Stimulated activated CD4-positive, alpha-beta T cell treated with anti-CD3 and anti-CD28 coated beads, TNF-alpha, amount 100 ng/mL, for 1 hour (primary cell): ENCODE measurements around the gene PHKA2.

Source experiments
- DNase-seq, 3 donors: peaks; one replicate each; pipeline ENCODE4 v3.0.0-alpha.2; 2020; ENCODE audit warnings: low read depth in 3 of 3, low spot score in 1 of 3

Gene PHKA2

DNA sequence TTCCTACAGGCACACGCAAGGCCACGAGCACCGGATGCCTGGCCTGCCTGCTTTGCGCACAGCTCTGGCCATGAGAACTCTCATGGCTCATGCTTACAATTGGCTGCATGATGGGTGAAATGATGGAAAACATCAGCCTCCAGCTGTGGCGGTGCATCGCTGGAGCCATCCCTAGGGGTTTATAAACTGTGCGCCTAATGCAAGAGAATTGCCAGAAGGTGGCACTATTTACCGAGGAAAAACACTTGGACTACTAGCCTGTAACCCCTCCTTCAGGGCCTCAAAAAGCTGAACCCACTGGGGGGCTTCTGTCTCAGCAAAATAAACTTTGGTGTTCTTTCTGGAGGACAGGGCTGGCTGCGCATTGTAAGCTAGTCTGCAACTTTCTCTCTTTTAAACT lies 51.9 kb downstream of the PHKA2 start:
- DNase-seq: no peak

DNA sequence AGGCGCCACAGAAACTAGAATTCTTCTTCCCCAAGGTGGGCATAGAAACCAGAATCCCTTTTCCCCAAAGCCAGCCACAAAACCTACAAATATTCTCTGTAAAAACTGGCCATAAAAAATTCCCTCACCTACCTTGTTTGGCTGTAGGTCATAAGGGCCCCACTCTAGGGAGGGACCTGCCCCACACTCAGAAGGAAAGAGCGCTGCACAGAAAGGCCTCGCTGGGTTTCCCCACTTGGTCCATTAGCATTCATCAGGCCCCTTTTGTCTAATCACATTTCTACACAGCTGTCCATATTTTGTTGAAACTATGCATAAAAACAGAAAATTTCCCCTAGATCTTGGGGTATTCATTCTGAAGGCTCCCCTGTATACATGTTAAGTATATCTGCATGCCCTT lies 54.1 kb downstream of the PHKA2 start:
- no peak for DNase-seq

- DNase-seq: no peak
These were observed 56.4 kb downstream of the PHKA2 start for GRCh38 chrX:18927558-18927957.

DNA sequence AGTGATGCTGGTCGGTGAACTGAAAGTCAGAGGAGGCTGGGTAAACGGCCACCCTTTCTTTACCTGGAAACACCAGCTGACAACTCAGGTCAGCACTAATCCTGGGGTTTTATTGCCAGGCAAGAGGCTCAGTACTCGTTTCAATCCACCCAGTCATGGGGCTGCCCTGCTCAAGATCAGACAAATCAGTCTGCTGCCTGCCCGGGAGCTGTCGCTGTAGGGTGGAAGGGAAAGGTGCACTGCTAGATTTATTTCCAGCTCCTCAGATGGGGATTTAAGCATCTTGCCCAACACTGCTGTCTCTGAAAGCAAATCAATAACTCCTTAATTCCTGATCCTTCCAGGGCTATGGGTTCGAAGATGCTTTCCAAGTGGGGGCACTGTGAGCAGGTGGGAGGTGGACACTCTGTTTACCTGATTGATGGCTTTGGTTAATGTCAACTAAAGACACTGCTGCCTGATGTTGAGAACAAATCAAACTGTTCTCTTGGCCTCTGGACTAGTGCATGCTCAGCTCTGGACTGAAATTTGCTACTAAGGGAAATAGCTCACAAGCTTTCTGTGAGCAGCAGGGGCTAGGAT lies 59.3 kb downstream of the PHKA2 start:
- no peak for DNase-seq

- DNase-seq: no peak
These were observed 63.3 kb downstream of the PHKA2 start for GRCh38 chrX:18920566-18920965.

GRCh38 chrX:18920079-18920478 lies 63.8 kb downstream of the PHKA2 start:
- DNase-seq: no peak

GRCh38 chrX:18917831-18918230 lies 66.1 kb downstream of the PHKA2 start:
- DNase-seq: no peak

DNA sequence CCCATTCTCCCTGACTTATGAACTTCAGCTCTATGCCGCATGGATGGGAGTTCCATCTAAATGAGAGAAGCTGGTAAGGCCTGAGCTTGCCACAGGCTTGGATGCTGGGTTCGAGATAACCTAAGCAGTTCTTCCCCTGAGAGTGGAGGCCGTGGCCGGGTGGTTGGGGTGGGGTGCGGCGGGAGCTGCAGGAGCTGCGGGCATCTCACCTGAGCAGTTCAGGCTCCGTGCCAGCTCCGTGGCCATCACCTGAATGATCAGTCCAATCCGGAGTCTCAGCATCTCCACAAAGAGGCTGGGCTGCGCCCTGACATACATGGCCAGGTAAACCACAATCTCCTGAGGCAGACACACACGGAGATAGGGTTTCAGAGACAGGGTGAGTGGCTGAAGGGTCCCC lies 77.6 kb downstream of the PHKA2 start:
- no peak for DNase-seq

DNA sequence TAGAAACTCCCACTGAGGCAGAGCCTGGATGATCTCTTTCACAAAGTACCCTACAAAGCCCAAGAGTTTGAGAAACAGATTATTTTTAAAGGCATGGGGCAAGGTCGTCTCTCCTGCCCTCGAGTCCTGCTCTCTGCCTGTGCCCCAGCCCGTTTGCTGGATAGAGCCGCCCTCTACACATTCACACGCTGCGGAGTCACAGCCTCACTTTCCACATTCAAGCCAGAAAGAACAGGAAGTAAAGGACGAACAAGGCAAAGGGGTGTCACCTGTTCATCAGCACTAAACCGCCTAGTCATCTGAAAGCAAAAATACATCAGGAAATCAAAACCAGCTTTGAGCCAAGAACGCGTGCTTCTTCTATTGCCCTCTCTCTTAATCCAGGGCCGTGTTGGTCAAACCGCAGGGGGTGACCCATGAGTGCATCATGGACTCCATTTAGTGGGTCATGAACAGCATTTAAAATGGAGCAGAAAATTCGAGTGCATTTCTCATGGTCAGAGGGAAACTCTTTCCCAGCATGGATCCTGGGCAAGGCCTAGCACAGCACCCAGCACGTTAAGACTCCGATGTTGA lies 83.4 kb downstream of the PHKA2 start:
- DNase-seq: no peak

- no peak for DNase-seq
These were observed 84.0 kb downstream of the PHKA2 start for GRCh38 chrX:18899796-18900380.

DNA sequence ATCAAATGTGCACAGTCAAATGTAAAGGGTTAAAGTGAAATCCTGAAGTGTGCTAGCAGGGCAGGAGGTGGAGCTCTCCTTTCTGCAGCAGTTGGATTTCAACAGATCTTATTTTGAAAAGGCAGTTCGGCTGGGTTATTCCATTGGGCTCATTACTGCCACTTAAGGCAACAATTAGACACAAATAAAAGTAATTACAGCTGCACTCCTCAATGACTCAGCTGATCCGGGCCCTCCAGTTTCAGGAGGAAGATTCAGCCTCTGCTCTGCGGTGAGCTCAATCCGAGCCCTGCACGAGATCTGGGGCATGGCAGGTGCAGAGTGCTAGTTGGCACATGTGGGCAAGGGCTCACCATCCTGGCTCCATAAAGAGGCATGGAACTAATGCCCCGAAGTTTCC lies 85.4 kb downstream of the PHKA2 start:
- no peak for DNase-seq

DNA sequence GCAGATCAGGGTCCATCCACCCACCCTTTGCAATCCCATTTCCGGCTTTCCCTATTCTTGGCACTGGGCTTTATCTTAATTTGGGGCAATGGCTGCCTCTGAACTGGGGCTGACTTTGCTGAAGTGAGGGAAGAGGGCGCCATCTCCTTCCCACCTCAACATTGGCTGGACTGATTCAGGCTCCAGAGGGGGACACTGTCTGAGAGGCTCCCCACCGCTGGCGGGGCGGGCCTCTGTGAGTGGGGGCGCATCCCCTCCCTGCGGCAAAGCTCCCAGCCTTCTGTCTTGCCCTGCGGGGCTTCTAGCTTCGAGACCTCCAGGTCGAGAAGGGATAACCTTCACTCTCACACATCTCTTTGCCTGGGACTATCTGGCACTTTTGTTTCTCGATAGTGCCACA lies 85.8 kb downstream of the PHKA2 start:
- no peak for DNase-seq

GRCh38 chrX:18897611-18898010 lies 86.3 kb downstream of the PHKA2 start:
- no peak for DNase-seq

GRCh38 chrX:18896680-18897544 lies 87.0 kb downstream of the PHKA2 start:
- no peak for DNase-seq

DNA sequence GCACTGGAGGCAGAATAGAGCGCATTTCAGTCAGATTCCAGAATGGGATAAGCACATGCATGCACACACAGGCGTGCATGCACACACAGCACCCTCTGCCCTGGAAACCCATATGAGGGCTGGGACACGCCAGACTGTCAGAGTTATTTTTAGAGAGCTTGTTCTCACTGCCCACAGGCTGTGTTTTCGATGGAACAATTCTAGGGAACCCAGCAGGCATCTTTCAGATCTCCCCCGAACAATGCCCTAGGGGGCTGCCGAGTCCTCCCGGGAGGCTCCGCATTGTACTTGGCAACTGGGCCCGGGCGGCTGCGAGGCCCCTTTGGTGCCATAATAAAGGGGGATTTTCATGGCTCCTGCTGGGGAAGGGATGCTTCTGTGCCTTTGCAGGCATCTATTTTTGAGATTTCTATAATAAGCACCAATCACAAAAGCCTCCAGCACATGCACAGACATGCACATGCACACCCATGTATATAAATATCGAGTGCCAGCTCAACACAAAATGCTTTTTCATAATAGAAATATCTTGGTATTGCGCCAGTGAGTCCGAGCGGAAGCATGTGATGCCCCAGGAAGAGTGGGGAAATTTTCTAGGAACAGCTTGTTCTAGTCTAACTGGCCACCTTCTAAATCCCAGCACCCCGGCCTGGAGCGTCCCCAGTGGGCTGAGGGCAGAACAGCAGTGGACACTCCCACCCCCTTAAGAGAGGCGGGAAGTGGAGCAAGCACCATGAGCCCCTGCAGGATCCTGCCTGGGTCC lies 88.5 kb downstream of the PHKA2 start:
- DNase-seq: no peak

- DNase-seq: no peak
These were observed 89.8 kb downstream of the PHKA2 start for GRCh38 chrX:18894156-18894555.

GRCh38 chrX:18893536-18893935 lies 90.4 kb downstream of the PHKA2 start:
- DNase-seq: no peak

- DNase-seq: no peak
These were observed 91.0 kb downstream of the PHKA2 start for GRCh38 chrX:18892899-18893298.

DNA sequence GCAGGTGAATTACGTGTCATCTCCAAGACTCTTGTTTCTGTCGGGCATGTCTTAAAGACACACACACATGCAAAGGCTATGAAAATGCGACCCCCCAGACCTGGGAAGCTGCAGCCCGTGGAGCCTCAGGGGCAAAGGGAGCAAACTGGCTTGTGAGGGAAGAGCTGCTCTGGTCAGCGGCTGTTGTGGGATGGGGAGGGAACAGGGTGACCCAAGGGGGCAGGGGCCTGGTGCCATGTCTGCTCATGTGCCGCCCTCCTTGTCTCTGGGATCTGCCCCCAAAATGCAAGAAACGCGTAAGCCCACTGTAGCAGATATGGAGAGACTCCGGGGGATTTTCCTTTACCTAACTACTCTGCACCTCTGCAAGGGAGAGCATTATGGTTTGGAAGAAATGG lies 92.4 kb downstream of the PHKA2 start:
- no peak for DNase-seq

GRCh38 chrX:18890724-18891547 lies 93.0 kb downstream of the PHKA2 start:
- DNase-seq: no peak

DNA sequence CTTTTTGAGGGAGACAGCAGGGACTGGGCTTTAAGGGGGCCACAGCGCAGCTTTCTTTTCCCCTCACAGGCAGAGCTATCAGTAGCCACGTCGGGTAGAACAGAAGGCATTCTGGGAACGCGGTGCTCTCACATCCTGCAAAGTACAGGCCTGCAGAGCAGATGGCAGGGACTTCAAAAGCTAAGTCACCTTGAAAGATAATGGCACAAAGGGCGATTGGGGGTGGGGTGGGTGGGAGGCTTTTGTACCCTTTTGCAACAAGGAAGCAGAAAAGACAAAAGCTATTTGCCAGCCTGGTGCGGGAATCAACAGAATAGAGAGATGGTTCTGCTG lies 93.9 kb downstream of the PHKA2 start:
- DNase-seq: no peak
